GM18858 (cell line): ENCODE measurements around the gene DRC7.

Source experiments
- ATAC-seq: cut with Tn5 transposase; IDR thresholded peaks from one replicate; pipeline ENCODE4 v1.9.1; 2021; ENCODE audit not compliant: unreplicated experiment

The DRC7 gene

DNA sequence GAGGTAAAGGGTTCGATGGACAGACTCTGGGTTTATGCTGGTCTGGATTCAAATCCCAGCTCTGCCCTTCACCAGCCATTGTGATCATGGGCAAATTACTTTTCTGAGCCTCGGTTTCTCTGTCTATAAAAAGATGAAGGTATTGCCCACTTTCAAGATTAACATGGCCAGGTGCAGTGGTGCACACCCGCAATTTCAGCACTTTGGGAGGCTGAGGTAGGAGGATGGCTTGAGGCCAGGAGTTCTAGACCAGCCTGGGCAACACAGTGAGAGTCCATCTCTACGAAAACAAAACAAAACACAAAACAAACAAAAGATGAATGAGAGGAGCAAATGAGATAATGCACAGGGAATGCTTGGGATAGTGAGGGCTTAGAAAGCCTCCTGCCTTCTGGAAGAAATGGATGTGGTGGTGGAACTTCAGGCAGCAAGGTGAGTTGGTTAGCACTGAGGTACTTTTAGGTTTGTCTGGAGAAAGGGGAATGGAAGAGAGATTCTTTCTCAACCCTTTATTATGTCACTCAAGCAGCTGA, 18.0 kb upstream of the DRC7 start:
- ATAC-seq = no peak

DNA sequence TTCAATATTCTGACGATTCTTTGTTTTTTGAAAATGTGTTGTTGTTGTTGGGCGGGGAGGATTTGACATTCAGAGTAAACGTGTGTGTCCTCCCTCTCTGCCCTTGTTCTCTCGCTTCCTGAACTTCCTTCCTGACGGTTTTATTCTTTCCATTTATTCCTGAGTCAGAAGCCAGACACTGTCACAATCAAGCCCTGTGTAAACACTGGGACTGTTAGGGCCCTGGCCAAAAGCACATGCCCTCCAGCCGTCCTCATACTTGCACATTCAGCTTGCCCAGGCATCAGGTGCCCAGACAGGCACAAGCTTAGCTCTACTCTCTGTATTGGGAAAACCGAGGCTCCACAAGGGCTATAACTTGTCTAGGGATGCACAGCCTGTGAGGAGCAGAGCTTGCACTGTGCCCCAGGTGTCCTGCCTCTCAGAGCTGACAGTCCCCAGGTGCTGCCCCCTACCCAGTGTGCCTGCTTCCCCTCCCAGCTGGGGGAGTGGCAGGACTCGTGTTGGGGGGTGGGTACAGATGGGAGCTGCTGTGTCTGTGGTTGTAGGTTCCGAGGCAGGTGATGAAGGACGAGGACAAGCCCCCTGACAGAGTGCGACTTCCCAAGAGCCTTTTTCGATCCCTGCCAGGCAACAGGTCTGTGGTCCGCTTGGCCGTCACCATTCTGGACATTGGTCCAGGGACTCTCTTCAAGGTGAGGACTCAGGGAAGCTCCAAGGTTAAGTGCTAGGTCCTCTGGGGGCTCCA, 16.8 kb upstream of the DRC7 start:
- no peak for ATAC-seq

DNA sequence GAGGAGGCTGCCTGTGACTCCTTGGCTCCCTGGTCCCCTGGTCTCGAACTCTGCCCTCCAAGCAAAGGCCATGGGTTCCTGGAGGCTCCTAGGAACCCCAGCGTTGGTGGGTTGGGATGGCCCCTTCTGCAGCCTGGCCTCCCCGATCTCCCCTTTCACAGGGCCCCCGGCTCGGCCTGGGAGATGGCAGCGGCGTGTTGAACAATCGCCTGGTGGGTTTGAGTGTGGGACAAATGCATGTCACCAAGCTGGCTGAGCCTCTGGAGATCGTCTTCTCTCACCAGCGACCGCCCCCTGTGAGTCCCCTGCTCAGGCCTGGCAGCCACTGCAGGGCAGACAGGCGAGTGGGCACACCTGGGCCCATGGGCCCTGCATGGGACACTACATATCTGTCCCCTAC, 15.6 kb upstream of the DRC7 start:
- no peak for ATAC-seq

DNA sequence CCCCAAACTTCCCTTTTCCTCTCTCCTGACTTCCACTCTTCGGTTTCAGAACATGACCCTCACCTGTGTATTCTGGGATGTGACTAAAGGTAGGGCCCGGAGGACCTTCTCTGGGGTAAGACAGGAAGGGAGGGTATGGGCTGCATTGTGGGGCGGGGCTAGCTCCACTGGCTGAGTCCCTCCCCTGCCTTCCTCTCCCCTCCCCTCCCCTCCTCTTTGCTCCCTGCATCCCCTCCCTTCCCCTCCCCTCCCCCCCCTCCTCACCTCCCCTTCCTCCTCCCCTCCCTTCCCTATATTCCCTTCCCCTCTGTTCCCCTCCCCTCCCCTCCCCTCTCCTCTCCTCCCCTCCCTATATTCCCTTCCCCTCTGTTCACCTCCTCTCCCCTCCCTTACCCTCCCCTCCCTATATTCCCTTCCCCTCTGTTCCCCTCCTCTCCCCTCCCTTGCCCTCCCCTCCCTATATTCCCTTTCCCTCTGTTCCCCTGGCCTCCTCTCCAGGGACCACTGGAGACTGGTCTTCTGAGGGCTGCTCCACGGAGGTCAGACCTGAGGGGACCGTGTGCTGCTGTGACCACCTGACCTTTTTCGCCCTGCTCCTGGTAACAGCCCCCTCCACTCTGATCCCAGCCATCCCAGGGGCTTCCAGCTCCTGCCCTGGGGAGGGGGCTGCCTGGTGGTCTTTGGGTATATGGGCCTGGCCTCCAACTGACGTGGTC, 14.7 kb upstream of the DRC7 start:
- ATAC-seq = no peak

DNA sequence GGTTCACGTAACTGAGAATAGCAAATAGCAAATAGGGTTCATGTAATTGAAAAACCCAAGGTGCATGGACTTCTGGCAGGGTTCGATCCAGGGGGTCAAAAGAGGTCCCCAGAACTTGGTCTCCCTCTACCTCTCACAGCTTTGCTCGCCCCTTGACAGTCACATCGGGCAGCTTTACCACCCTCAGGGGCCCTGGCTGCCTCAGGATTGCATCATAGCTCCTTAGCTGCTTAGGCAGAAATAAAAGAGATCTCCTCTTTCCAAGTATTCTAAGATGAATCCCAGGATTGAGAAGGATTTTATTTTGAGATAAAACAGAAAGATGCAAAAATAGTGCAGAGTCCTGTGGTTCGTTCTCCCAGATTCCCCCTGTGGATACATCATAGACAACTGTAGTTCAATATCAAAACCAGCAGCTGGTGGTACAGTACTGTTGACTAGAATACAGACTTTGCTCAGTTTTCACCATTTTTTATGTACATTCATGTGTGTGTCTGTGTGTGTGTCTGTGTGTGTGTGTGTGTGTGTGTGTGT, 13.7 kb upstream of the DRC7 start:
- ATAC-seq = no peak

DNA sequence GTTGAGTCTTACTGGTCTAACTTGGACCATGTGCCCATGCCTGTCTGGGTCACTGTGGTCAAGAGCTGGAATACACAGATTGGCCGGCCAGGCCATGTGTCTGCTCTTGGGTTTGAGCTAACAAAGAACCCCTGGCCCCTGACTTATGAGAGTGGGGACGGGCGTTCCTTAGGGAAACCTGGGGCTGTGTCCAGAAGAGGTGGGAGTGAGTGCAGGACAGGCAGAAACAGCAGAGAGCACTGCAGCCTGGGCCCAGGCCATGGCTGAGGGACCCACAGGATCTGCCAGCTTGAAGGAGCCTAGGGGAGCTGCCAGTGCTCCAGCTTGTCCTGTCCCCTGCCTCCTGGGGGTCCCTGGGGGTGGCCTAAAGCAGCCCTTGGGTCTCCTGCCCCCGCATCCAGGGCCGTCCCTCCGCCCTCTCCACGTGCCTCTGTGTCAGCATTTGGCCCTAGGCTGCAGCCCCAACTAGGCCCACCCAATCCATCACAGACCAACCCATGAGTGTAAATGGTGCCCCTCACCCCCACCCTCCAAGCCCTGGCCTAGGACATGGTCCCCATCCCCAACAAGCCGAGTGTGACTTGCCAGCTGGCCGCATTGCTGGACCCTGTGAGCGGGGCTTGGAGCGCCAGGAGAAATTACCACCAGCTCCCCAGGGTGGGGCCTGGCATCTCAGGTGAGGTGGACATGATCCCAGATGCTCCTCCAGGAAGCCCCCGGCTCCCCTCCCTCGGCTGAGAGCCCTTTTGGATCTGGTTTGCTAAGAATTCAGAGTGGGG, 12.5 kb upstream of the DRC7 start:
- no peak for ATAC-seq

DNA sequence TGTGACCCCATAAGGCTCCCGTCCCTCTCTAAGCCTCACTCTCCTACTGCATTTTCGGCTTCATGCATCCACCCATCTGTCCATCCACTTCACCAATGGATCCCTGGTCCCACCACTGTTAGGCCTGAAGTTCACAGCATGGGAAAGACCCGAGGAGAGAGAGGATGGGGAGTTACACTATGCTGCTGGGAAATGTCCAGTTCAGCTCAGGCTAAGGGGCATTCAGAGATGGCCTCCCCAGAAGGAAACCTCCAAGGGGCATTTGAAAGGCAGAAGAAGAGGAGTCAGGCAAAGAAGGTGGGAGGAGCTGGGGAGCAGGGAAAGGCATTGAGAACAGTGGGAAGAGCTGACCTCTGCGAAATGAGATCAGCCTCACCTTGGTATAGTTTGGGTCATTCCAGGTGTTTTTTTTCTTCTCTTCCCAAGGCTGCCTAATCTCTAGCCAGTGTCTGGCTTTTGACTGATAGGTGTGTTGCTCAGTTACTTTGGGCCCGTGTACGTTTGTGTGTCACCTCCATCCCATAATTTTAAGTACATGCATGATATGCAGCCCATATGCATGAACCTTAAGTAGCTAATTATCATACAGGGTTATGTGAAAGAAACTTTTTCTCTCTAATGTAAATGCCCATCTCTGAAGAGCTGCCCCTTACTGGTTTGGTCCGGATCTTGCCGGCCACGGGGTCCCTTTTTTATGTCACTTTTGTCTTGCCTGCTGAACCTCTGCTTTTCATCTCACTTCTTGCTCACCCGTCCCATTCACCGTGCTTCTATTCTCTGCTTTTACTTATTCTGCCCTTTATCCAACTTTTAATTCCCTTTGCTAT, 11.6 kb upstream of the DRC7 start:
- no peak for ATAC-seq

DNA sequence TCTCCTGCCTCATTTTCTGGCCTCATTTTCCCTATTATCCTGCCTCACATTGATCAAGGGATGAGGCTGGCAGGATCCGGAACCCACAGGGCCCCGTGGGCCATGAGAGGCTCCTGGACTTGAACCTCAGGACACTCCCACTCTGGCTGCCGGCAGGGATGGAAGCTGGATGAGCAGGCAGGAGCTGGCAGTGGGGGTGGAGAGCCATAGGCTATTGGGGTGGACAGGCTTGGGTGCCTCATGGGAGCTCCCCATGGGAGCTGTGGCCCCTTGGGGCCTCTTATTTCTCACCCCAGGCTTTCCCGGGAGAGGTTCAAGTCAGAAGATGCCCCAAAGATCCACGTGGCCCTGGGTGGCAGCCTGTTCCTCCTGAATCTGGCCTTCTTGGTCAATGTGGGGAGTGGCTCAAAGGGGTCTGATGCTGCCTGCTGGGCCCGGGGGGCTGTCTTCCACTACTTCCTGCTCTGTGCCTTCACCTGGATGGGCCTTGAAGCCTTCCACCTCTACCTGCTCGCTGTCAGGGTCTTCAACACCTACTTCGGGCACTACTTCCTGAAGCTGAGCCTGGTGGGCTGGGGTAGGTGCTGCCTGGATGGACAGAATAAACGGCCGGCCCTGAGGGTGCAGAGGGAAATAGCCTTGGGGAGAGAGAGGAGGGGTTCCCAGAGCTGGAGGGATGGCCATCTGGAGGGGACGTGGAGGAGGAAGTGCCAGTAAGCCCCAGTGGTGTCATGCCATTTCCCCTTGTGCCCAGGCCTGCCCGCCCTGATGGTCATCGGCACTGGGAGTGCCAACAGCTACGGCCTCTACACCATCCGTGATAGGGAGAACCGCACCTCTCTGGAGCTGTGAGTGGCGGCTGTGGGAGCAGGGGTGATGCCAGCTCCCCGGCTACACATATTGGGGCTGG, 10.7 kb upstream of the DRC7 start:
- no peak for ATAC-seq

DNA sequence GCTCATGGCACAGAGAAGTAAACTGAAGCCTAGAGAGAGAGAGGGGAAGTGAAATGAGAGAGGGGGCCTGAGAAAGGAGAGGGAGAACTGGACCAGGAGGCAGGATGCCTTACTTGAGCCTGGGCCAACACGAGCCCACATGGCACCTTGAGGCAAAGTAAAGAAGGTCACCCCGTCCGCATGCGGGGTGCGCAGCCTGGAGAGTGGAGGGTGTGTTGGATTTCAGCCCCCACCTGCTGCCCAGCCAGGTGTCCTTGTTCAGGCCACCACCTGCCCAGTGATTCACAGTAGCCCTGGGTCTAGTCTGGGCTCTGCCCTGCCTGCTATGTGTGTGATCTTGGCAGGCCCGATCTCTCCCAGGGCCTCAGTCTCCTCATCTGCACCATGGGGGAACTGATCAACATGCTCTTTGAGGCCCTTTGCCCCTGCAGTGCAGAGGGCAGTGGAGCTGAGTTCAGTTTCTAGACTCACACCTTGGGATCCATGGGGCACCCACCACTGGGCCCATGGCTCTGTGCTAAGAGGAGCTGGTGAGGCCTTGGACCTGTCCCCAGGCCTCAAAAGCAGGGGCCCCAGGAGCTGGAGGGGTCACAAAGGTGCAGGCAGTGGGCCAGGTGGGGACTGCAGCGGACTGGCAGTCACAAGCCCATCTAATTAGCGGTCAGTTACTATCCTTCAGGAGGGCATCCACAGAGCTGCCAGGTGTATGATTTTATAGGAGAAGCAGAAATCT, 9.8 kb upstream of the DRC7 start:
- ATAC-seq = no peak

DNA sequence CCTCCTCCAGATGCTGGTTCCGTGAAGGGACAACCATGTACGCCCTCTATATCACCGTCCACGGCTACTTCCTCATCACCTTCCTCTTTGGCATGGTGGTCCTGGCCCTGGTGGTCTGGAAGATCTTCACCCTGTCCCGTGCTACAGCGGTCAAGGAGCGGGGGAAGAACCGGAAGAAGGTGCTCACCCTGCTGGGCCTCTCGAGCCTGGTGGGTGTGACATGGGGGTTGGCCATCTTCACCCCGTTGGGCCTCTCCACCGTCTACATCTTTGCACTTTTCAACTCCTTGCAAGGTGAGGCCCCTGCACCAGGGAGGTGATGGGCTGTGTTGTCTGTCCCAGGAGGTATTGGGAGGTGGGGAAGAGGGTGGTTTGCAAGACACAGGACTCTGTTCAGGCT, 9.0 kb upstream of the DRC7 start:
- no peak for ATAC-seq

DNA sequence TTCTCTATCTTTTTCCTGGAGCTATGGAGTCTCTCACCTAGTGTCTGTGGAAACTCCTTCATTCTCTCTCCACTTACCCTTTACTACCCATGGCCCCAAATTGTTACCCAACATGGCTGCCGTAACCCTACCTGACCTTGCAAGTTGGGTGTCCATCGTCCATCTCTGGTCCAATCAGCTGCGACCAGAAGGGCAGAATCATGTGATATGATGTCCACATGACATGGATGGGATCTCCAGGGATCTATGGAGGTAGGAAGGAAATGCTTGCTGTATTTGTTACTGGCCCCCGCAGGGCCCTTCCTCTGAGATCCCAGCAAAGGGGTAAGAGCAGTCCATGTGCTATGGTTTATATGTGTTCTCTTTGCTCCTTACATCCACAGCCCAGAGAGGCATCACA, 8.0 kb upstream of the DRC7 start:
- ATAC-seq = no peak

DNA sequence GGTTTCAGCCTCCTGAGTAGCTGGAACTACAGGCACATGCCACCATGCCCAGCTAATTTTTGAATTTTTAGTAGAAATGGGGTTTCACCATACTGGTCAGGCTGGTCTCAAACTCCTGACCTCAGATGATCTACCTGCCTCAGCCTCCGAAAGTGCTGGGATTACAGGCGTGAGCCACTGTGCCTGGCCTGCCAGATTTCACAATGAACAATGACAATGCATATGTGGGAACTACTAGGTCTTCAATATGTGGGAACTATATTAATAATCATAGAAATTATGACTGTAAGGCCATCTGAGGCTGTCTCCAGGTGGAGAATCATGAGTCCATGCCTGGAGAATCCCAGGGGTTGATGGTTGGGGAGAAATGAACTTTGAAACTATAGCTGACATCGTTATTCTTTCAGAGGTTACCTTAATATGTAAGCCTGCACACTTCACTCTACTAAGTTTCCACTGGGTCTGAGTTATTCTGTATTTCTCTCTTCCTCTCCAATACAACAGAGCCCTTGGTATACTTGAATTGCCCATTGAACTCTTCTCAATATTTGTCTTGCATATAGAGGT, 7.2 kb upstream of the DRC7 start:
- no peak for ATAC-seq

DNA sequence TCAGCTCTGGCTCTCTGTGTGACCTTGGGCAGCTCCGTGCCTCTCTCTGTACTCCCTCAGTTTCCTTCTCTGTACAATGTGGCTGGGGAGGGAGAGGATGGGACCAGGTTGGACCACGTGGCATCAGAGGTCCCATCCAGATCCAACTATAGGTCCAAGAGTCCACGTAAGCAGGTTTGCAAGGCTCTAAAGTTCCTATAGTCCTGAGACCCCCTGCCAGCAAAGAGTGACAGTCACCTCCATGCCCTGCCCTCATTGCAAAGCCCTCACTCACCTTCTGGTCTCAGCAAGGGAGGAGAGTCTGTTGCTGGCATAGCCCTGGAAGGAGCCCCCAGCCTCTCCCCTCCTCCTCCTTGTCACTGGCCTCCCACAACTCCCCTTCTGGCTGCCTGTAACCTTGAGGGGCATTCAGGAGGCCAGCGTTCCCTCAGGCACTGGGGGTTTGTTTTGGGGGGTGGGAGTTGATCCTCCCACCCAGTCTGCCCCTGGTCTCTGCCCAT, 6.1 kb upstream of the DRC7 start:
- no peak for ATAC-seq

DNA sequence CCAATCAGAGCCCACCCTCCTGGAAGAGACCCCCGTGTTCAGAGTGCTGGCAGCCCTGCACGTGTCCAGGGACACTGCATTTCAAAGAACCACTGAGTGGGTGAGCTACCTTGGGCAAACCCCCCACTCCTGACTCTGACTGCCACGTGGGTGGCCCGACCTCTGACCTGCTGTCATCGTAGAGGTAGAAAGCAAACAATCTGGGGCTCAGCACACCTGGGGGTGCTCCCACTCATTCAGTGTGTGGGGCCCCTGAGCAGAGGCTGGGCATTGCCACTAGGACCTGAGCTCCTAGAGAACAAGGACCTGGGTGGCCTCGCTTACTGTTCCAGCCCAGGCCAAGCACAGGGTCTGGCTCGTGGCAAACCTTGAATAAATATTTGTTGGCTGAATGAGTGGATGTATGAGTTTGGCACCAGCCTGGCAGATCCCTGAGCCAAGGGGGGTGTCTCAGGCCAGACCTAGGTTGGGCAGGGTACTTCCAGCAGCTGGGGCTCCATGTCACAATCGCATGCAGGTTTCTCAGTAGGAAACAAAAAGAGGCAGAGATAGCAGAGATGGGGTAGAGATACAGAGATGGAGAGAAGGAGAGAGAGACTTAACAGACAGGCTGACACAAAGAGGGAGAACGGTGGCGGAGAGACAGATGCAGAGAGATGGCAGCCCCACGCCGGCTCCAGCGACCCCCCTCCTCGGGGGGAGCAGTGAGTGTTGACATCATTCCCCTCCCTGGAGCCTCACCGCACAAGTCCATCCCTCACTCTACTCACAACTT, 5.4 kb upstream of the DRC7 start:
- ATAC-seq = no peak

DNA sequence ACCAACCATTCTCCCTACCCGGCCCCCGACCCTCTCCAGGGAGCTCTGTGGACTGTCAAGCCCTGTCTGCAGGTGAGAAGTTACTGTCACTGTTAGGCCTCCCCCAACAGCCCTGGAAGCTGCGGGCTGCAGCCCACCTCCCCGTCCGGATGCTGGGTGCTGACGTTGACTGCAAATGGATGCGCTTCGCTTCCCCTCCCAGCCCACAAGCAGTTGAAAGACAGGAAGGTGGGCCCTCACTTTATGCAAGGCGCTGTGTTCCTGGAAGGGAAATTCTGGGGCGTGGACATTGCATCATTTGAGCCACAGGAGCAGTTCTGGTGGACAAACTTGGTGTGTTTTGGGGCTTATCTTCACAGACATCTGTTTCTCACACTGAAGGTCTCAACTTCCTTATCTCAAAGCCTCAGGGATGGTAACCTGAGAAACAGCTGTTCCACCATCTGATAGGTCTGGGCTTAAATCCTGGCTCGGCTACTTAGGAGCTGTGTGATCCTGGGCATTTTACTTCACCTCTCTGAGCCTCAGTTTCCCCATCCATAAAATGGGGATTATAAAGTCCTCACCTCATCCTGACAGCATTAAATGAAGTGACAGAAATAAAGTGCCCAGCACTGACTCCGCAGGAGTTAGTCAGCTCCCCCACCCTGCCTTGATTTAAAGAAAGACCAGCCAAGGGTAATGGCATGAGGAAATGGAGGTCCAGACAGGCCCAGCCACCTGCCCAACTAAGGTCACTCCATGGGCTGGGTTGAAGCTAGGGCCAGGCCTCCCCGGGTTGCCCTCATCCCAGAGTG, 4.6 kb upstream of the DRC7 start:
- ATAC-seq = peak; percentile 69

DNA sequence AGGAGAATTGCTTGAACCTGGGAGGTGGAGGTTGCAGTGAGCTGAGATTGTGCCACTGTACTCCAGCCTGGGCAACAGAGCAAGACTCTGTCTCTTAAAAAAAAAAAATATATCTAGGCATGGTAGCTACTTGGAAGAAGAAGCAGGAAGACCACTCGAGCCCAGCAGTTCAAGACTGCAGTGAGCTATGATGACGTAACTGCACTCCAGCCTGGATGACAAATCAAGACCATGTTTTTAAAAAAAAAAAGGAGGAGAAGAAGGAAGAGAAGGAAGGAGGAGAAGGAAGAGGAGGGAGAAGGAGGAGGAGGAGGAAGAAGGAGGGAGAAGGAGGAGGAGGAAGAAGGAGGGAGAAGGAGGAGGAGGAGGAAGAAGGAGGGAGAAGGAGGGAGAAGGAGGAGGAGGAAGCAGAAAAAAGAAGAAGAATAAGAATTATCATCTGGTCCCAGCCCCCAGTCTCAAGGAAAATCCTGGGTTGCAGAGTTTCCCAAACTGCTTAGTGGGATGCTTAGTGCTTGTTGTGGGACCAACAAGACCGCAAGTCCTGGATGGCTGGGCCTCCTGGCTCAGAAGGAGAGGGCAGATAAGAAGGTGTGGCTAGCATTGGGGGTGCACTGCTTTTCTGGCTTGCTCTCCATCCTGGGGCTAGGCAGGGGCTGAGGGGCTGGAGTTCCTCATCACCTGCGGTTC, 3.7 kb upstream of the DRC7 start:
- no peak for ATAC-seq
